ENCODE measurements around the gene MYOZ3. TPM values are rescaled to one million over a fixed set of nuclear protein-coding genes. Genes with fewer than 3 reads are reported as not detected.

MYOZ3 gene
- total and polyA plus RNA-seq, 7 donors = 3.0 to 110 (median 29.7) TPM

GRCh38 chr5:150656191-150657132 lies 4.6 kb upstream of the MYOZ3 start:
- peak overlapping the region; percentile 95 for H3K27ac ChIP-seq
- H3K27me3 ChIP-seq (ENCODE audit: insufficient read depth in 3 of 3, low read length in 2 of 3) = no peaks in the 10 kb centered on the region
- H3K4me1 ChIP-seq = peaks cover 64% of the 10 kb centered on the region
- no peaks in the 10 kb centered on the region for H3K36me3 ChIP-seq (ENCODE audit: insufficient read depth in 1 of 2, low read depth in 1 of 2)
- ATAC-seq (peak; percentile 55 to 59 (median 56)), DNase-seq (peak; percentile 82 to 92)
- no peaks in the 10 kb centered on the region for H3K9me3 ChIP-seq
- TF ChIP-seq CTCF (IDR thresholded peaks at IDR 0.05) = peak; percentile 87
- 1 to 3% (median 2%) methylated on average over 44 to 96 of the region's 99 CpGs for WGBS, 3 donors
- peak overlapping the region; percentile 74 for H3K4me3 ChIP-seq
- intact Hi-C loops (cut with DNase I) = loop anchor here (1.0 to 10.0 kb wide), 4 partner anchors 67 to 202 kb away; no protein-coding TSS in a partner anchor

- H3K36me3 ChIP-seq (ENCODE audit: insufficient read depth in 1 of 2, low read depth in 1 of 2) = no peaks in the 10 kb centered on the region
- ATAC-seq (no peak), DNase-seq (no peak)
- WGBS, 3 donors = 67 to 78% (median 69%) methylated on average over 4 of the region's 4 CpGs
- no peak overlapping the region for H3K4me3 ChIP-seq
- no peak for TF ChIP-seq CTCF (IDR thresholded peaks at IDR 0.05)
- peak overlapping the region; percentile 95 for H3K27ac ChIP-seq
- H3K4me1 ChIP-seq = peaks cover 63% of the 10 kb centered on the region
- H3K27me3 ChIP-seq (ENCODE audit: insufficient read depth in 3 of 3, low read length in 2 of 3) = no peaks in the 10 kb centered on the region
- H3K9me3 ChIP-seq = no peaks in the 10 kb centered on the region
- intact Hi-C loops (cut with DNase I) = loop anchor here (5.0 to 10.0 kb wide), 2 partner anchors 96 to 203 kb away; no protein-coding TSS in a partner anchor
Observed at GRCh38 chr5:150658121-150658520, 2.9 kb upstream of the MYOZ3 start.

- DNase-seq (no peak), ATAC-seq (no peak)
- intact Hi-C loops (cut with DNase I) = loop anchor here (5.0 to 10.0 kb wide), 2 partner anchors 96 to 204 kb away; no protein-coding TSS in a partner anchor
- peak overlapping the region; percentile 95 for H3K27ac ChIP-seq
- no peaks in the 10 kb centered on the region for H3K9me3 ChIP-seq
- no peaks in the 10 kb centered on the region for H3K27me3 ChIP-seq (ENCODE audit: insufficient read depth in 3 of 3, low read length in 2 of 3)
- H3K4me1 ChIP-seq = peaks cover 63% of the 10 kb centered on the region
- no peak for TF ChIP-seq CTCF (IDR thresholded peaks at IDR 0.05)
- no peaks in the 10 kb centered on the region for H3K36me3 ChIP-seq (ENCODE audit: insufficient read depth in 1 of 2, low read depth in 1 of 2)
- no peak overlapping the region for H3K4me3 ChIP-seq
- 25 to 55% (median 29%) methylated on average over 3 of the region's 3 CpGs for WGBS, 3 donors
Observed at GRCh38 chr5:150658699-150659265, 2.3 kb upstream of the MYOZ3 start.

GRCh38 chr5:150659360-150660107 lies 1.5 kb upstream of the MYOZ3 start:
- Histone ChIP-seq H3K4me1 (peaks cover 66% of the 10 kb centered on the region), H3K27me3 (ENCODE audit: insufficient read depth in 3 of 3, low read length in 2 of 3) (no peaks in the 10 kb centered on the region), H3K27ac (peak overlapping the region; percentile 95), H3K4me3 (peak overlapping the region; percentile 59), H3K36me3 (ENCODE audit: insufficient read depth in 1 of 2, low read depth in 1 of 2) (no peaks in the 10 kb centered on the region), H3K9me3 (no peaks in the 10 kb centered on the region)
- ATAC-seq = no peak
- peak in 1 of 2 donors; percentile 65 for DNase-seq
- intact Hi-C loops (cut with DNase I) = loop anchor here (5.0 to 10.0 kb wide), 2 partner anchors 97 to 205 kb away; no protein-coding TSS in a partner anchor
- WGBS, 3 donors = 54 to 69% (median 65%) methylated on average over 11 of the region's 11 CpGs
- no peak for TF ChIP-seq CTCF (IDR thresholded peaks at IDR 0.05)
